GM10248 (cell line): ENCODE measurements around the gene KDELR3.

Experiments used
- CTCF ChIA-PET: fragments of 300-600 bp; sonication (Branson Sonifier 250); formaldehyde crosslinking; extraction: SDS; loops from one replicate; lab custom pipeline; 2021; ENCODE audit warnings: antibody characterized with exemption; lab: Yijun Ruan, JAX
- POLR2A ChIA-PET: fragments of 350-650 bp; sonication (Branson Sonifier 250); formaldehyde crosslinking; extraction: SDS; loops from one replicate; lab custom pipeline; 2020; ENCODE audit warnings: antibody characterized with exemption; lab: Yijun Ruan, JAX
- DNase-seq: peaks from one replicate; pipeline ENCODE4 v3.0.0; 2012; ENCODE audit errors: extremely low spot score
- TF ChIP-seq, protein P1 (sequence below): IDR thresholded peaks from 2 replicates; pipeline ENCODE4 v1.5.1; 2012; ENCODE audit warnings: mild to moderate bottlenecking, low read depth; ENCODE audit errors: extremely low read depth, missing control alignments, control extremely low read depth

Gene KDELR3

DNA sequence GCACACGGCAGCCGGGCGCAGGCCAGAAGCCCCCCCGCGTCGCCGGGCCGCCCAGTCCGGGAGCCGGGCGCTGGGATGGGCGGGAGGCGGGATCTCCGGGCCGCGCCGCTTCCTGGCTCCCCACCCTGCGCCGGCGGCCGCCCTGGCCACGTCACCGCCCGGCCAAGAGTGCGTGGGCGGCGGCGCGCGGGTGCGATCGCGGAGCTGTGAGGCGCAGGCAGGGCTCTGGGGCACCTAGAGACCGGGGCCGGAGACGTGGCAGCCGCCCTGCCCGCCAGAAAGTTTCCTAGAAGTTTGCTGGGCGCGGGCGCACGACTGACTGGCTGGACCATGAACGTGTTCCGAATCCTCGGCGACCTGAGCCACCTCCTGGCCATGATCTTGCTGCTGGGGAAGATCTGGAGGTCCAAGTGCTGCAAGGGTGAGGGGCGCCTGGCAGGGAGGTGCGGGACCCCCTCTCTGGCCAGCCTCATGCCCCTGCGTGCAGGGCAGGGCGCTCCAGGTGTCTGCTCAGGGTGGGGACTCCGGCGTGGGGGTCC lies at the start of gene KDELR3:
TSS of gene KDELR3 (plus strand) at position 193 of the 539 bp plus-strand sequence. CDS start at position 331, 138 bp downstream.
- ChIA-PET CTCF (interaction anchor here (1.4 kb wide), 1 partner anchor 354 kb away, joined by 4 read pairs; no protein-coding TSS in a partner anchor), POLR2A (interaction anchor here (1.1 kb wide), 1 partner anchor 10 kb away, joined by 3 read pairs; no protein-coding TSS in a partner anchor)
- TF ChIP-seq, protein P1, sequence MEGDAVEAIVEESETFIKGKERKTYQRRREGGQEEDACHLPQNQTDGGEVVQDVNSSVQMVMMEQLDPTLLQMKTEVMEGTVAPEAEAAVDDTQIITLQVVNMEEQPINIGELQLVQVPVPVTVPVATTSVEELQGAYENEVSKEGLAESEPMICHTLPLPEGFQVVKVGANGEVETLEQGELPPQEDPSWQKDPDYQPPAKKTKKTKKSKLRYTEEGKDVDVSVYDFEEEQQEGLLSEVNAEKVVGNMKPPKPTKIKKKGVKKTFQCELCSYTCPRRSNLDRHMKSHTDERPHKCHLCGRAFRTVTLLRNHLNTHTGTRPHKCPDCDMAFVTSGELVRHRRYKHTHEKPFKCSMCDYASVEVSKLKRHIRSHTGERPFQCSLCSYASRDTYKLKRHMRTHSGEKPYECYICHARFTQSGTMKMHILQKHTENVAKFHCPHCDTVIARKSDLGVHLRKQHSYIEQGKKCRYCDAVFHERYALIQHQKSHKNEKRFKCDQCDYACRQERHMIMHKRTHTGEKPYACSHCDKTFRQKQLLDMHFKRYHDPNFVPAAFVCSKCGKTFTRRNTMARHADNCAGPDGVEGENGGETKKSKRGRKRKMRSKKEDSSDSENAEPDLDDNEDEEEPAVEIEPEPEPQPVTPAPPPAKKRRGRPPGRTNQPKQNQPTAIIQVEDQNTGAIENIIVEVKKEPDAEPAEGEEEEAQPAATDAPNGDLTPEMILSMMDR: no peak
- DNase-seq: peak; percentile 91

DNA sequence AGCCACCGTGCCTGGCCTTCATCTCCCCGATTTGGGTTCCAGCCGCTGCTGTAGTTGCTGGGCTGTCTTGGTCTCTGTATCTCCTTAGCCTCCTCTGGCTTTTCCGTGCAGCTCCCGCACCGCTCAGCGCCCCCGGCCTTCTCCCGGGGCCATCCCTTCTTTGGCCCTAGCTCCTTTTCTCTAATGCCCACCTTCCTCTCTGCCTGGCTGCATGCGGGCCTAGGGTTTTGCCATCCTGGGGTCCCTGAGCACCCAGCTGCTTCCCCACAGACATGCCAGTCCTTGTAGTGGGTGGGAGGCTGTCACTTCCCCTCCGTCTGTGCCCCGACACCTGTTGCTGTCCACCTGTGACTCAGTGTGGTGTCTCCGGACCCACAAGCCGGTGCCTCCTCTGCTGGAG lies 49.3 kb upstream of the KDELR3 start:
- ChIA-PET POLR2A (no interaction called here), CTCF (interaction anchor here (1.7 kb wide), 1 partner anchor 10 kb away, joined by 4 read pairs; no protein-coding TSS in a partner anchor)
- TF ChIP-seq, protein P1: no peak
- DNase-seq: no peak

DNA sequence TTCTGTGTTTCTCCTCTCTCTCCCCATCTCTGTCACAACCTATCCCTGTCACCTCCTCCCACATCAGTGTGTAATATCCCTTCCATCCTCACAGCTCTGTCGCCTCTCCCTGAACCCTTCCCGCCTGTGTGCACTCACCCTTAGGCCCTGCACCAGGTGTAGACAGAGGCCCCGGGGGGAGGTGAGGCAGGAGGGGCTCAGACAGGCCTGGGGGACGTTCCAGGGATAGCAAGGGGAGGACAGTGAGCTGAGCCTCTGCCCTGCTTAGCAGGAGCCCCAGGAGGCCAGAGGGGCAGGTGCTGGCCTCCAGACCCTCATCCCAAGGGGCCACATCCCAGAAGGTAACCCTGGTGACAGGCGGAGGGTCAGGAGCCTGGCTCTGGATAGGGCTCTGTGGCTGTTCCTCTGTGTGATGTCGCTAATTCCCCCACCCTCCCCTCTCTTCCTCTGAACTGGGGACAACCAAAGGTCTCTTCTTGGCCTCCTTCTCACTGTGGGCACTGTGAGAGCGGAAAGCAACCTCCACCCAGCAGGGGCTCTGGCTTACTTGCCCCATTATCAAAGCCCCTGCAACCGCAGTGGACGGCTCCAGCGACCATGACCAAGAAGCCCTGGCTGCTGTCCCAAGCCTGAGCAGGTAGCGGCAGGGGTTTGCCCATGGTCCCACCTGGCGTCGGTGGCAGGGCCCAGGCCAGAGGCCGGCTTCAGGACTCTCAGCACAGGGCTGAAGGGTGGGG lies 48.6 kb upstream of the KDELR3 start:
- DNase-seq: no peak
- TF ChIP-seq, protein P1: no peak
- CTCF ChIA-PET: interaction anchor here (1.7 to 1.8 kb wide), 2 partner anchors 9 to 366 kb away, joined by 4 read pairs; no protein-coding TSS in a partner anchor
- POLR2A ChIA-PET: no interaction called here

DNA sequence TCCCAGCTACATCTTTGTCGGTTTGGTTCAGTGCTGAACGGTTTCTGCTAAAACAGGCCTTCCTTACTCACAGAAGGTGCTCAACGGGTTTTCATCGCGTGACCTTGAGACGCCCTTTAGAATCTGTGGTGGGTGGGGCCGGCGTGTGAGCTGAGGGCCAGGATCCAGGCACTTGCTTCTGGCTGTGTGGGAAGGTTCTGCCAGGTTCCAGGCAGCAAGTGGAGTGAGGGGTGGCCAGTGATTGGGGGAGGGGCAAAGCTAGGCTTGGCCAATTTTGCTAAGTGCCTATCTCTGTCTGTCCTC lies 48.1 kb upstream of the KDELR3 start:
- no peak for DNase-seq
- POLR2A ChIA-PET: no interaction called here
- CTCF ChIA-PET: interaction anchor here (1.2 to 1.8 kb wide), 3 partner anchors 9 to 367 kb away, joined by 4 to 5 read pairs (median 4); no protein-coding TSS in a partner anchor
- TF ChIP-seq, protein P1: no peak

DNA sequence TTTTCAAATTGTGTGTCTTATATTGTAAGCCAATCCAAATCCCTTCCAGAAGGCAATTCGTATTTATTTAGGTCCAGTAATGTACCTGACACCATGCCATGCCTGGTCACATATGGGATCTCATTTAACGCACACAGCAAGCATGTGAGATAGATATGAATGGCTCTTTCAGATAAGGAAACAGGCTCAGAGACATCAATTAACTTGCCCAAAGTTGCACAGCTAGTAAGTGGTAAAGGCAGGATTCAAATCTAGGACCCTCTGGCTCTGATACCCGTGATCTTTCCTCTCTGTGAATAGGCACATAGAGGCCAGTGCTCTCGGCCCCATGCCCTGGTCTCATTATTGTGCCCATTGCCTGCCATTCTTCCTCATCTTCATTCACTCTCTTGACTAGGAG lies 47.2 kb upstream of the KDELR3 start:
- CTCF ChIA-PET: interaction anchor here (1.2 to 1.8 kb wide), 2 partner anchors 8 to 368 kb away, joined by 4 to 5 read pairs; no protein-coding TSS in a partner anchor
- POLR2A ChIA-PET: no interaction called here
- no peak for DNase-seq
- TF ChIP-seq, protein P1: no peak

DNA sequence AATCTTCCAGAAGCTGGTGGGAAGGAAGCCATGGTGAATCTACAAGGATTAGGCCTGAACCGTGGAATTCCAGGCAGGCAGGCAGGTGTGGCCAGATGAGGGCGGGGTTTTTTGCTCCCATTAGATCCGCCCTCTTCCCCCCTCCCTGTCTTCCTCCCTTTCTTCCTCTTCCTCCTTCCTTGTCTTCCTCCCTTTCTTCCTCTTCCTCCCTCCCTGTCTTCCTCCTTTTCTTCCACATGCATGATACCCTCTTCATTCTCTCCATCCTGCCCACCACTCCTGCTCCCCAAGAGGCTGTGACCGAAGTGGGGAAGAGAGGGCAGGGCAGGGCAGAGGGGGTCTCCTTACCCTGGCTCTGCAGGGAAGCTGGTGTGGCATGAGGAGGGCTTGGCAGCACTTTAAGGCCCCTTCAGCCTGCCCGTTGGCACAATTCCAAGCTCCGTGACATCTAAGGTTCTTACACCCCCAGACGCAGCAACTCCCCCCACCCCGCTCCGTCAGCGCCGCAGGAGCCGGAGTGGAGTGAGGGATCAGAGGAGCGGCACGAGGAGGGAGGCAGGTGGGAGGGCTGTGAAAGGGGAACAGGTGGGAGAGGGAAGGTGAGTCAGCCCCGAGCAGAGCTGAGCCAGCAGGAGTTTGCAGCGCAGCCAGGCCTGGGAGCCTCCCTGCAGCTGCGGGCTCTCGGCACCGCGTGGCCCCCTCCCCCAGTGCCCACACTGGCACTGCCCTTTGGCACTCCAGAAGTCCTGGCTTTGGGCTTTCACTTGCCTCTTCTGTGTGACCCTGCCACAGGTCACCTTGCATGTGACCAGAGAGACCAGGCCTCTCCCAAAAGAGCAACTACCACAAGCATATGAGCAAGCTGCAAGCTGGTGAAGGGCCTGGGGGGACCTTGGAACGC lies 45.0 kb upstream of the KDELR3 start:
- CTCF ChIA-PET: interaction anchor here (1.0 kb wide), 1 partner anchor 24 kb away, joined by 3 read pairs; no protein-coding TSS in a partner anchor

More for the DNA sequence above, 45.0 kb upstream of the KDELR3 start:
- TF ChIP-seq, protein P1: no peak
- DNase-seq: no peak
- POLR2A ChIA-PET: interaction anchor here (0.7 kb wide), 1 partner anchor 278 kb away, joined by 4 read pairs; no protein-coding TSS in a partner anchor
